ENCODE measurements around the gene MBP.

GRCh38 chr18:77111951-77112746 is 20.4 kb downstream of the MBP start:
- TF ChIP-seq CTCF (IDR thresholded peaks at IDR 0.05 in 8 of 11, conservative IDR thresholded peaks at IDR 0.05 in 3 of 11) (no peak), POLR2AphosphoS5 (IDR thresholded peaks at IDR 0.05) (peak in 2 of 3 donors; percentile 40 to 68), POLR2A (IDR thresholded peaks at IDR 0.05) (no peak)

Data from spleen (tissue), 7 donors.